Lung (tissue), 12 donors: Measurements from ENCODE around the gene CCDC201. TPM values are rescaled to one million over a fixed set of nuclear protein-coding genes. Genes with fewer than 3 reads are reported as not detected.

Source experiments
- ATAC-seq: fragments of 200-7000 bp; cut with Tn5 transposase; one replicate; pipeline ENCODE4 v1.9.1; 2020; ENCODE audit warnings: moderate number of reproducible peaks; ENCODE audit not compliant: insufficient read depth, low FRiP score
- DNase-seq, 3 donors: peaks; one replicate each; pipeline ENCODE4 v3.0.0-alpha.2; 2013 to 2017
- H3K27ac ChIP-seq, 2 donors: one replicate each; pipeline ENCODE4 v1.5.1; 2013; ENCODE audit warnings: mild to moderate bottlenecking in 2 of 2, moderate library complexity in 2 of 2, control low read depth in 1 of 2, inconsistent platforms in 1 of 2, low read depth in 1 of 2, low read length in 1 of 2
- H3K27me3 ChIP-seq, 3 donors: one replicate each; pipeline ENCODE4 v1.5.1; 2013; ENCODE audit warnings: low read length in 2 of 3; ENCODE audit not compliant: control insufficient read depth in 3 of 3, insufficient read depth in 3 of 3
- H3K36me3 ChIP-seq, 4 donors: one replicate each; pipeline ENCODE4 v1.5.1; 2013; ENCODE audit warnings: low read length in 4 of 4, mild to moderate bottlenecking in 1 of 4, moderate library complexity in 1 of 4; ENCODE audit not compliant: control insufficient read depth in 4 of 4, insufficient read depth in 4 of 4
- H3K4me1 ChIP-seq, 5 donors: one replicate each; pipeline ENCODE4 v1.5.1; 2013; ENCODE audit warnings: low read length in 5 of 5, mild to moderate bottlenecking in 2 of 5, moderate library complexity in 1 of 5; ENCODE audit not compliant: control insufficient read depth in 5 of 5, insufficient read depth in 5 of 5
- H3K4me3 ChIP-seq: one replicate; pipeline ENCODE4 v1.5.1; 2013; ENCODE audit warnings: mild to moderate bottlenecking, control low read depth, moderate library complexity
- H3K9ac ChIP-seq, 2 donors: one replicate each; pipeline ENCODE4 v1.5.1; 2013; ENCODE audit warnings: low read length in 2 of 2, control low read depth in 1 of 2; ENCODE audit not compliant: insufficient read depth in 1 of 2
- H3K9me3 ChIP-seq, 4 donors: one replicate each; pipeline ENCODE4 v1.5.1; 2013; ENCODE audit warnings: low read length in 3 of 4, mild to moderate bottlenecking in 1 of 4, moderate library complexity in 1 of 4; ENCODE audit not compliant: control insufficient read depth in 4 of 4, insufficient read depth in 3 of 4
- CTCF ChIP-seq: IDR thresholded peaks from 2 replicates; pipeline ENCODE4 v1.5.1; 2012; ENCODE audit warnings: mild to moderate bottlenecking; ENCODE audit errors: control extremely low read depth, extremely low read depth
- WGBS, 2 donors: extraction: QIAGEN DNeasy Blood & Tissue Kit; methylation state at CpG; one replicate each; pipeline ENCODE4 v1.1.7; 2013; 5-methylcytosine and 5-hydroxymethylcytosine counted together
- polyA plus RNA-seq, 2 donors: library from polyadenylated mRNA; stranded (reverse); fragments of 200-250 nt; gene quantifications; one replicate each; pipeline ENCODE4 v1.2.1, GENCODE V29; 2013
- total RNA-seq, 2 donors: library from RNA; depleted of rRNA in 1 of 2; stranded (reverse); fragments of >200 nt in 1 of 2; gene quantifications; one replicate each; pipeline ENCODE4 v1.2.1, GENCODE V29; 2014 to 2021
- donor health status: control.
- donor health status: control.
- donor health status: Bipolar disorder and iron deficiency.
- donor health status: healthy.
- donor health status: DM: yes; HTN: yes; CAD: no.

The CCDC201 gene
- total and polyA plus RNA-seq, 4 donors: not detected

GRCh38 chr7:45885264-45885882 is 12.5 kb upstream of the CCDC201 start:
- no peak for TF ChIP-seq CTCF
- peaks cover 0 to 6% (median 0%) of the 10 kb centered on the region in 4 donors for H3K9me3 ChIP-seq
- no peaks in the 10 kb centered on the region for H3K36me3 ChIP-seq
- 74 to 86% methylated on average over 7 of the region's 7 CpGs for WGBS, 2 donors
- DNase-seq: no peak
- no peak for ATAC-seq
- H3K4me1 ChIP-seq: peaks cover 0 to 8% (median 0%) of the 10 kb centered on the region in 5 donors
- H3K27me3 ChIP-seq: peaks cover 7 to 27% (median 15%) of the 10 kb centered on the region in 3 donors
- H3K9ac ChIP-seq: no peak overlapping the region
- no peak overlapping the region for H3K27ac ChIP-seq
- H3K4me3 ChIP-seq: no peak overlapping the region

- no peaks in the 10 kb centered on the region for H3K36me3 ChIP-seq
- ATAC-seq: no peak
- no peak overlapping the region for H3K27ac ChIP-seq
- no peak overlapping the region for H3K4me3 ChIP-seq
- peaks cover 0 to 8% (median 0%) of the 10 kb centered on the region in 5 donors for H3K4me1 ChIP-seq
- H3K9ac ChIP-seq: no peak overlapping the region
- H3K9me3 ChIP-seq: peaks cover 0 to 8% (median 0%) of the 10 kb centered on the region in 4 donors
- 83 to 86% methylated on average over 4 of the region's 4 CpGs for WGBS, 2 donors
- no peak for DNase-seq
- TF ChIP-seq CTCF: no peak
- H3K27me3 ChIP-seq: peaks cover 3 to 17% (median 15%) of the 10 kb centered on the region in 3 donors
Observed at GRCh38 chr7:45884136-45884535, 11.3 kb upstream of the CCDC201 start.

GRCh38 chr7:45882465-45882810 is 9.6 kb upstream of the CCDC201 start:
- WGBS, 2 donors: 65 to 80% methylated on average over 5 of the region's 5 CpGs
- H3K9me3 ChIP-seq: peaks cover 0 to 13% (median 2%) of the 10 kb centered on the region in 4 donors
- H3K27me3 ChIP-seq: peaks cover 0 to 8% (median 6%) of the 10 kb centered on the region in 3 donors
- no peak for TF ChIP-seq CTCF
- H3K4me1 ChIP-seq: no peaks in the 10 kb centered on the region
- H3K9ac ChIP-seq: no peak overlapping the region
- ATAC-seq (no peak), DNase-seq (no peak)
- H3K4me3 ChIP-seq: no peak overlapping the region
- H3K27ac ChIP-seq: no peak overlapping the region
- no peaks in the 10 kb centered on the region for H3K36me3 ChIP-seq
